IgD-negative memory B cell (primary cell): ENCODE results near the gene TRIM24. TPM values are rescaled to one million over a fixed set of nuclear protein-coding genes. Genes with fewer than 3 reads are reported as not detected.

Experiments used
- H3K27ac Mint-ChIP-seq, 3 donors: one replicate each; pipeline ENCODE4 v1.8.0; 2020 to 2022; ENCODE audit warnings: mild to moderate bottlenecking in 3 of 3, mixed read lengths in 3 of 3, moderate library complexity in 1 of 3
- H3K27me3 Mint-ChIP-seq: one replicate; pipeline ENCODE4 v1.8.0; 2021; ENCODE audit warnings: mixed read lengths
- H3K36me3 Mint-ChIP-seq: one replicate; pipeline ENCODE4 v1.8.0; 2020; ENCODE audit warnings: mild to moderate bottlenecking, mixed read lengths
- H3K4me1 Mint-ChIP-seq, 3 donors: one replicate each; pipeline ENCODE4 v1.8.0; 2020 to 2022; ENCODE audit warnings: mixed read lengths in 3 of 3, mild to moderate bottlenecking in 1 of 3
- H3K4me3 Mint-ChIP-seq, 4 donors: one replicate each; pipeline ENCODE4 v1.8.0; 2020 to 2022; ENCODE audit warnings: mild to moderate bottlenecking in 4 of 4, mixed read lengths in 4 of 4, moderate library complexity in 3 of 4
- H3K9me3 Mint-ChIP-seq, 3 donors: one replicate each; pipeline ENCODE4 v1.8.0; 2020 to 2021; ENCODE audit warnings: mixed read lengths in 3 of 3, mild to moderate bottlenecking in 1 of 3
- polyA plus RNA-seq: library from polyadenylated mRNA; unstranded; fragments of 300-500 nt; fragmentation: Illumina TruSeq; gene quantifications from one replicate; pipeline ENCODE4 v1.2.3, GENCODE V29; 2021

TRIM24 gene
- polyA plus RNA-seq, 1 donor from 2014 or later: 8.7 TPM

DNA sequence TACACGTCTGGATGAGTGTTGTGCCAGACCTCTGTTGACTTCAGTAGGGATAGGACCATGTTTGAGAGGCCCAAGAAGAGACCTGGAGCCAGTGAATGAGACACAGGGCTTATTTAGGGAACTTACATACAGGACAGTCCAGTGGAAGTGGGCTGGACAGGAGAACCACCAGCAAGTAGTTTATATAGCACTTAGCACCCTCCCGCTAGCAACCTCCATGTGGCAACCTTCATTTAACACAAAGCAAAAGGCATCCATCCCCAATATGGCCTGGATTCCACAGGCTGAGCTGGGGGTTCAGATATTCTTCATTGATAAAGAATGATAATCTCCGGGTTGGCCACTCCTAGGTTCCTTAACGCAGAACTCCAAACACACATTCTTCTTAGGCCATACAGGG lies 93.7 kb downstream of the TRIM24 start:
- Mint-ChIP-seq H3K4me1 (peaks cover 0 to 3% (median 0%) of the 10 kb centered on the region in 3 donors), H3K4me3 (no peak overlapping the region), H3K36me3 (peaks cover 66% of the 10 kb centered on the region), H3K27ac (no peak overlapping the region), H3K27me3 (no peaks in the 10 kb centered on the region), H3K9me3 (peaks cover 25 to 42% (median 26%) of the 10 kb centered on the region in 3 donors)

GRCh38 chr7:138554674-138555073 lies 94.6 kb downstream of the TRIM24 start:
- Mint-ChIP-seq H3K27ac (no peak overlapping the region), H3K27me3 (no peaks in the 10 kb centered on the region), H3K4me3 (peak overlapping the region in 1 of 4 donors; percentile 27), H3K9me3 (peaks cover 23 to 38% (median 23%) of the 10 kb centered on the region in 3 donors), H3K4me1 (peaks cover 0 to 3% (median 0%) of the 10 kb centered on the region in 3 donors), H3K36me3 (peaks cover 71% of the 10 kb centered on the region)

DNA sequence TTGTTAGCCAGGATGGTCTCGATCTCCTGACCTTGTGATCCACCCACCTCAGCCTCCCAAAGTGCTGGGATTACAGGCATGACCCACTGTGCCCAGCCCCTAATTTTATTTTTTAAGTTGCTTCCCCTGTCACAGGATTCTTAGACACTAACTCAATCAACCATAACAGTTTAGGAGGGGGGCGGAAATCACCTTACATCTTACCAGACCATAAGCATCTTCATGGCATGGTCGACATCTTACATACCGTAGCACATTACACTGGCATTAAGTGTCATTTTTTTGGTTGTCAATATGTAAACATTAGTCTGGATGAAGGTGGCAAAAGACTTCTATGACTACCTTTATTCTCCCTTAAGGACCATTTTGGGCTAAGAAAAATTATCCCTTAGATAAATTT lies 95.6 kb downstream of the TRIM24 start:
- Mint-ChIP-seq H3K27ac (no peak overlapping the region), H3K4me1 (peaks cover 0 to 3% (median 0%) of the 10 kb centered on the region in 3 donors), H3K4me3 (no peak overlapping the region), H3K36me3 (peaks cover 67% of the 10 kb centered on the region), H3K27me3 (no peaks in the 10 kb centered on the region), H3K9me3 (peaks cover 18 to 37% (median 22%) of the 10 kb centered on the region in 3 donors)

DNA sequence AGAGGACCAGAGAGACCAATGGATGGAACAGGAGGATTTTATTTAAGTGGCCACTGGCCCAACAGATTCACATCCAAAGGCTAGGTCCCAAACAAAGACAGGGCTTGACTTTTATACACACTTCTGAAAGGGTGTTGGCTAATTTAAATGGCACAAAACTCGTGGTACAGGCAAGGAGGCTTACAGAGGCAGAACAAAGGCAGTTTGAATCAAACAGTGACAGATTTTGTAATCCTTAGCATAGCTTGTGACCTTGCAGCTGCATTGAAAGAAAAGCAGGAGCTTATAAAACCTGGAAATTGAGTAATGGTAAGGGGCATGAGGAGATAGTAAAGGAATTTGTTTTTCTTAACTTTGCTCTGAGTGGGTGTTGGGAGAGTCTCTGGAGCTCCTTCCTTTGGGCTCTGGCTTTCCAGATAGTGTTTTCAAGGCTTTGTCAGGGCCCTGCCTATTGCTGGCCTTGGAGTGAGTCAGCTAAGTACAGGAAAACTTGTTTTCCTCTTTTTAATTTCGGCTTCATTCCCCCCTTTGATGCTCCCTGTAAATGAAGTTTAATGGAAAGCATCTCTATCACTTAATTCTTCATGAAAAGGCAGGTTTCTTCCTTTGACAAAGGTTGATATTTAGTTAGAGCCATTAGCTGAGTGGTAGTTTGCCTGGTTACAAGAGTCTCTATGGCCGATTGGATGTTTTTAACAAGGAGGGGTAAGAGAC lies 96.9 kb downstream of the TRIM24 start:
- Mint-ChIP-seq H3K4me1 (peaks cover 0 to 3% (median 0%) of the 10 kb centered on the region in 3 donors), H3K27me3 (no peaks in the 10 kb centered on the region), H3K9me3 (peaks cover 16 to 34% (median 20%) of the 10 kb centered on the region in 3 donors), H3K4me3 (no peak overlapping the region), H3K36me3 (peaks cover 59% of the 10 kb centered on the region), H3K27ac (no peak overlapping the region)

DNA sequence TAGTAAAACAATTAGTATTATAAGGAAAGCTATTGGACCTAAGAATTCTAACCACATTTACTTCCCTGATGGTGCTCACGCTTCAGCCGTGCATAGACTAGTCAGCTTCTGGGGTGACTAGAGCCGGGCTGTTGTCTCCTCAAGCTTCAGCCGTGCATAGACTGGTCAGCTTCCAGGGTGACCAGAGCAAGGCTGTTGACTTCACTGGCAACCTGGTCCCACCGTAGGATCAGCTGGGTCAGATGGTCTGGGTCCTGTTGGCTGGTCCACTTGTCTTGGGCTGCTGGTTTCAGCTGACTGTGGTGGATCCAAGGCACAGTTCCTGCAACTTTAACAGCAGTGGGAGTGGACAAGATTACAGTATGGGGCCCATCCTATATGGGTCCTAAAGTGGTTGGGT lies 99.4 kb downstream of the TRIM24 start:
- H3K4me1 Mint-ChIP-seq: peaks cover 0 to 3% (median 0%) of the 10 kb centered on the region in 3 donors
- peaks cover 56% of the 10 kb centered on the region for H3K36me3 Mint-ChIP-seq
- H3K4me3 Mint-ChIP-seq: no peak overlapping the region

GRCh38 chr7:138563808-138564207 lies 103.7 kb downstream of the TRIM24 start:
- Mint-ChIP-seq H3K27me3 (no peaks in the 10 kb centered on the region), H3K4me3 (no peak overlapping the region), H3K9me3 (peaks cover 14 to 42% (median 18%) of the 10 kb centered on the region in 3 donors), H3K4me1 (peaks cover 0 to under 1% (median 0%) of the 10 kb centered on the region in 3 donors), H3K36me3 (peaks cover 47% of the 10 kb centered on the region), H3K27ac (no peak overlapping the region)

More for the DNA sequence above, 99.4 kb downstream of the TRIM24 start:
- no peaks in the 10 kb centered on the region for H3K27me3 Mint-ChIP-seq
- peaks cover 19 to 48% (median 19%) of the 10 kb centered on the region in 3 donors for H3K9me3 Mint-ChIP-seq
- H3K27ac Mint-ChIP-seq: no peak overlapping the region

GRCh38 chr7:138564365-138564764 lies 104.3 kb downstream of the TRIM24 start:
- peak overlapping the region in 1 of 4 donors; percentile 36 for H3K4me3 Mint-ChIP-seq
- peaks cover 14 to 45% (median 18%) of the 10 kb centered on the region in 3 donors for H3K9me3 Mint-ChIP-seq
- no peak overlapping the region for H3K27ac Mint-ChIP-seq
- no peaks in the 10 kb centered on the region for H3K27me3 Mint-ChIP-seq
- H3K4me1 Mint-ChIP-seq: no peaks in the 10 kb centered on the region
- H3K36me3 Mint-ChIP-seq: peaks cover 43% of the 10 kb centered on the region

DNA sequence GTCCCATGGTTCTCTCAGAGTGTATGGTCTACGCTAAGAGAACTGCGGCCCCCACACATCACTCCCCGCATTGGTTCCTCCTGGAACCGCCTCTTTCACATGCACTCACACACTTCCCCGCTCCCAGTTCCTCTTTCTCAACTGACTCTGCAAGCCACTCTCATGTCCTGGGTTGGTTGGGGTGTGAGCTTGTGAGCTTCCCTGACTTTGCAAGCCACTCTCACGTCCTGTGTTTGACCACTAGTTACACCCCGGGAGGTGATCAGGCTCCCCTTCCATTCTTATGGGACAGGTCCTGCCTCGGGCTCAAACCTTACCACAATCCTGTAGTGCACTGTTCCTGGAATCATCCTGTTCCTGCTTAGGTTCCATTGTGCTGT lies 105.0 kb downstream of the TRIM24 start:
- Mint-ChIP-seq H3K4me3 (peak overlapping the region in 1 of 4 donors; percentile 84), H3K27ac (peak overlapping the region in 1 of 3 donors; percentile 57), H3K27me3 (no peaks in the 10 kb centered on the region), H3K4me1 (no peaks in the 10 kb centered on the region), H3K9me3 (peaks cover 13 to 42% (median 18%) of the 10 kb centered on the region in 3 donors), H3K36me3 (peaks cover 41% of the 10 kb centered on the region)

DNA sequence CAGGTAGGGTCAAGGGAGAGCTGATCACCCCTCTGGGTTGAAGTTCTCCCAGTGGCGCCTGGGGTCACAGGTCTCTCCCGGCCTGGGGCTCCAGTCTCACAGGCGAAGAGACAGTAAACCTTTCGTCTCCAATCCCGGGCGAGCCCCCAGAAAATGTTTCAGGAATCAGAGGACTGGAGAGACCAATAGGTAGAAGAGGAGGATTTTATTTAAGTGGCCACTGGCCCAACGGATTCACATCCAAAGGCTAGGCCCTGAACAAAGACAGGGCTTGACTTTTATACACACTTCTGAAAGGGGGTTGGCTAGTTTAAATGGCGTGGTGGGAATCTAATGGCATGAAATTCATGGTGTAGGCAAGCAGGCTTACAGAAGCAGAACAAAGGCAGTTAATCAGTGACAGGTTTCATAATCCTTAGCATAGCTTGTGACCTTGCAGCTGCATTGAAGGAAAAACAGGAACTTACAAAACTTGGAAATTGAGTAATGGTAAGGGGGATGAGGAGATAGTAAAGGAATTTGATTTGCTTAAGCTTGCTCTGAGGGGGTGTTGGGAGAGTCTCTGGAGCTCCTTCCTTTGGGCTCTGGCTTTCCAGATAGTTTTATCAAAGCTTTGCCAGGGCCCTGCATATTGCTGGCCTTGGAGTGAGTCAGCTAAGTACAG lies 105.5 kb downstream of the TRIM24 start:
- peaks cover 41% of the 10 kb centered on the region for H3K36me3 Mint-ChIP-seq
- no peak overlapping the region for H3K4me3 Mint-ChIP-seq
- peaks cover 12 to 40% (median 18%) of the 10 kb centered on the region in 3 donors for H3K9me3 Mint-ChIP-seq
- H3K4me1 Mint-ChIP-seq: no peaks in the 10 kb centered on the region
- H3K27ac Mint-ChIP-seq: no peak overlapping the region
- no peaks in the 10 kb centered on the region for H3K27me3 Mint-ChIP-seq

GRCh38 chr7:138568655-138569054 lies 108.6 kb downstream of the TRIM24 start:
- Mint-ChIP-seq H3K27ac (no peak overlapping the region), H3K9me3 (peaks cover 10 to 30% (median 15%) of the 10 kb centered on the region in 3 donors), H3K4me3 (no peak overlapping the region), H3K27me3 (no peaks in the 10 kb centered on the region), H3K4me1 (no peaks in the 10 kb centered on the region), H3K36me3 (peaks cover 35% of the 10 kb centered on the region)

DNA sequence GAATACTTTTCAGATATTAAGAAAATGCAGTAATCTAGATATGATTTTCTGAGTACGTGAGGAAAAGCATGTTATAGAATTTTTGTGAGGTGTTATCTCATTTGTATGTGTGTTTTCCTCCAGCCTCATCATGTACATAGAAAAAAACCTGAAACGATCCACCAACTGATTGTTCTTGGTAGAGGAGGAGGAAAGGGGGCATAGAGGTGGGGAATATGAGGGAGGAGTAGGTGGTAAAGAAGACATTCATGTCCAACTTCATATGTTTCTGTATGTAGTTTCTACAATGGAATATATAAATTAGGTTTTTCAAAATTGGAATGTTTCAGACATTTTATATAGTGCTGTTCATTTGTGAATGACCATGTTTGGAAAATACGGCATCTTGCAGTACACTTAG lies 109.4 kb downstream of the TRIM24 start:
- peaks cover 38% of the 10 kb centered on the region for H3K36me3 Mint-ChIP-seq
- H3K27me3 Mint-ChIP-seq: no peaks in the 10 kb centered on the region
- peaks cover 7 to 24% (median 11%) of the 10 kb centered on the region in 3 donors for H3K9me3 Mint-ChIP-seq
- H3K4me1 Mint-ChIP-seq: no peaks in the 10 kb centered on the region
- H3K4me3 Mint-ChIP-seq: no peak overlapping the region
- H3K27ac Mint-ChIP-seq: no peak overlapping the region

DNA sequence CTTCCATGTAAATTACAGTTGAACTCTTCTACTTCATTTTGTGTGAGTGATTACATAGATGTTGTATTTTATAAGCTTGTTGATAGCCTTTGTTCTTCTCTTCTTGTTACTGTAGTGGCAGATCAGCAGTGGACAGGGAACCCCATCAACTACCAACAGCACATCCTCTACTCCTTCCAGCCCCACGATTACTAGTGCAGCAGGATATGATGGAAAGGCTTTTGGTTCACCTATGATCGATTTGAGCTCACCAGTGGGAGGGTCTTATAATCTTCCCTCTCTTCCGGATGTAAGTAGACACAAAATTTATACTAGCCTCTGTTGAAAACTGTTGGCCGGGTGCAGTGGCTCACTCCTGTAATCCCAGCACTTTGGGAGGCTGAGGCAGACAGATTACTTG lies 110.7 kb downstream of the TRIM24 start:
- H3K36me3 Mint-ChIP-seq: peaks cover 33% of the 10 kb centered on the region
- no peaks in the 10 kb centered on the region for H3K27me3 Mint-ChIP-seq
- peaks cover 3 to 14% (median 5%) of the 10 kb centered on the region in 3 donors for H3K9me3 Mint-ChIP-seq
- H3K4me3 Mint-ChIP-seq: no peak overlapping the region
- no peaks in the 10 kb centered on the region for H3K4me1 Mint-ChIP-seq
- no peak overlapping the region for H3K27ac Mint-ChIP-seq

- H3K36me3 Mint-ChIP-seq: peaks cover 35% of the 10 kb centered on the region
- peaks cover 0 to 8% (median 2%) of the 10 kb centered on the region in 3 donors for H3K9me3 Mint-ChIP-seq
- H3K4me3 Mint-ChIP-seq: no peak overlapping the region
- no peaks in the 10 kb centered on the region for H3K27me3 Mint-ChIP-seq
- H3K4me1 Mint-ChIP-seq: no peaks in the 10 kb centered on the region
- H3K27ac Mint-ChIP-seq: no peak overlapping the region
Measured at GRCh38 chr7:138573741-138574140, 113.7 kb downstream of the TRIM24 start.

GRCh38 chr7:138575897-138576428 lies 115.9 kb downstream of the TRIM24 start:
- Mint-ChIP-seq H3K27ac (no peak overlapping the region), H3K4me3 (no peak overlapping the region), H3K27me3 (no peaks in the 10 kb centered on the region), H3K36me3 (peaks cover 40% of the 10 kb centered on the region), H3K4me1 (no peaks in the 10 kb centered on the region), H3K9me3 (peaks cover 0 to 5% (median 2%) of the 10 kb centered on the region in 3 donors)

DNA sequence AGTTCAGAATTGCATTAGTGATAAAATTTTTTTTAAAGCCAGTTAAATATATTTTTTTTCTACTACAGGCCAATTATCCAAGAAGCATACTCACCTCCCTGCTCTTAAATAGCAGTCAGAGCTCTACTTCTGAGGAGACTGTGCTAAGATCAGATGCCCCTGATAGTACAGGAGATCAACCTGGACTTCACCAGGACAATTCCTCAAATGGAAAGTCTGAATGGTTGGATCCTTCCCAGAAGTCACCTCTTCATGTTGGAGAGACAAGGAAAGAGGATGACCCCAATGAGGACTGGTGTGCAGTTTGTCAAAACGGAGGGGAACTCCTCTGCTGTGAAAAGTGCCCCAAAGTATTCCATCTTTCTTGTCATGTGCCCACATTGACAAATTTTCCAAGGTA lies 119.1 kb downstream of the TRIM24 start:
- Mint-ChIP-seq H3K4me1 (no peaks in the 10 kb centered on the region), H3K27ac (no peak overlapping the region), H3K36me3 (peaks cover 45% of the 10 kb centered on the region), H3K27me3 (no peaks in the 10 kb centered on the region), H3K4me3 (no peak overlapping the region), H3K9me3 (peaks cover 0 to 5% (median 2%) of the 10 kb centered on the region in 3 donors)
